HepG2 (cell line): ENCODE data around the gene GPA33. TPM values are rescaled to one million over a fixed set of nuclear protein-coding genes. Genes with fewer than 3 reads are reported as not detected.

Experiments
- ATAC-seq: fragments of 200-7000 bp; cut with Tn5 transposase; 3 replicates; pipeline ENCODE4 v1.9.1; 2020; ENCODE audit warnings: mild to moderate bottlenecking, moderate library complexity
- BruUV-seq: library from RNA; stranded (reverse); fragments of 400-500 nt; replicated peaks from 2 replicates; lab custom pipeline; 2021; lab: Mats Ljungman, UMichigan
- CTCF ChIA-PET: fragments of 300-600 bp; formaldehyde crosslinking; extraction: SDS; loops from one replicate; lab custom pipeline; 2021; ENCODE audit warnings: low total read pairs, inconsistent platforms, low intra/inter-chr PET ratio; lab: Yijun Ruan, JAX
- POLR2A ChIA-PET: fragments of 350-600 bp; sonication (Branson Sonifier 250); formaldehyde crosslinking; loops from one replicate; lab custom pipeline; 2020; ENCODE audit warnings: antibody characterized with exemption, inconsistent platforms; lab: Yijun Ruan, JAX
- DNase-seq: peaks from one replicate; pipeline ENCODE4 v3.0.0-alpha.2; 2015; ENCODE audit warnings: low spot score
- FAIRE-seq: peaks from 3 replicates; lab custom pipeline; 2011; peaks lifted over from hg19 to GRCh38; lab: Jason Lieb, UNC
- H2AFZ ChIP-seq: one replicate; pipeline ENCODE4 v1.6.1; 2011; ENCODE audit warnings: low read length, inconsistent platforms
- H3K27ac ChIP-seq: fragments of 300-600 bp; 3 replicates; pipeline ENCODE4 v1.8.0; 2011; ENCODE audit warnings: mixed run types, mild to moderate bottlenecking, mixed read lengths, low read length, inconsistent platforms; ENCODE audit not compliant: insufficient read depth; ENCODE audit errors: extremely low read length
- H3K27me3 ChIP-seq, 2 experiments: fragments of 200-600 bp in 1 of 2; 2 replicates in 1 of 2; 3 replicates in 1 of 2; pipeline versions ENCODE4 v1.6.0 to v1.8.0; 2011; ENCODE audit warnings: low read length in 2 of 2, mild to moderate bottlenecking in 2 of 2, moderate library complexity in 2 of 2, inconsistent platforms in 1 of 2; ENCODE audit not compliant: insufficient read depth in 2 of 2, control insufficient read depth in 1 of 2
- H3K36me3 ChIP-seq, 2 experiments: fragments of 200-600 bp in 1 of 2; replicated peaks in 1 of 2; 2 replicates in 1 of 2; 3 replicates in 1 of 2; pipeline versions ENCODE4 v1.5.1 to v1.8.0; 2011; ENCODE audit warnings: low read length in 2 of 2, inconsistent platforms in 1 of 2; ENCODE audit not compliant: insufficient read depth in 2 of 2, control insufficient read depth in 1 of 2
- H3K4me1 ChIP-seq: 2 replicates; pipeline ENCODE4 v1.5.1; 2012; ENCODE audit warnings: low read length, inconsistent platforms; ENCODE audit not compliant: insufficient read depth
- H3K4me2 ChIP-seq: 2 replicates; pipeline ENCODE4 v1.6.0; 2011; ENCODE audit warnings: low read depth, low read length, inconsistent platforms
- H3K4me3 ChIP-seq, 3 experiments: fragments of 200-600 bp in 1 of 3; sonication (generic), shearing (Covaris generic) in 1 of 3; replicated peaks in 1 of 3; 2 replicates each; pipeline ENCODE4 v1.5.1; 2011 to 2016; ENCODE audit warnings: low read length in 3 of 3, inconsistent platforms in 2 of 3, low read depth in 2 of 3, mild to moderate bottlenecking in 2 of 3, control low read depth in 1 of 3, mixed read lengths in 1 of 3; ENCODE audit not compliant: insufficient read depth in 1 of 3
- H3K79me2 ChIP-seq: one replicate; pipeline ENCODE4 v1.6.1; 2011; ENCODE audit warnings: low read length, inconsistent platforms; ENCODE audit not compliant: insufficient read depth
- H3K9ac ChIP-seq: 2 replicates; pipeline ENCODE4 v1.6.0; 2011; ENCODE audit warnings: mild to moderate bottlenecking, low read depth, low read length, inconsistent platforms; ENCODE audit not compliant: insufficient read depth
- H3K9me3 ChIP-seq: 2 replicates; pipeline ENCODE4 v1.5.1; 2012; ENCODE audit warnings: mild to moderate bottlenecking, low read length
- H4K20me1 ChIP-seq: 2 replicates; pipeline ENCODE4 v1.6.0; 2011; ENCODE audit warnings: inconsistent platforms, mild to moderate bottlenecking, low read length, moderate library complexity; ENCODE audit not compliant: insufficient read depth
- CEBPG ChIP-seq: IDR thresholded peaks from 2 replicates; pipeline ENCODE4 v1.6.1; 2016
- FOXK2 ChIP-seq: fragments of 450-650 bp; IDR thresholded peaks from 2 replicates; pipeline ENCODE4 v1.6.1; 2016
- HBP1 ChIP-seq: IDR thresholded peaks from 2 replicates; pipeline ENCODE4 v1.6.1; 2016; ENCODE audit warnings: low read depth, control low read depth
- KDM3A ChIP-seq: IDR thresholded peaks from 2 replicates; pipeline ENCODE4 v1.6.1; 2018; ENCODE audit warnings: low read depth, missing compliant biosample characterization
- MAF1 ChIP-seq: sonication (generic); formaldehyde crosslinking; IDR thresholded peaks from 2 replicates; pipeline ENCODE4 v1.5.0; 2020; ENCODE audit warnings: missing genetic modification reagents, borderline replicate concordance
- NFE2L1 ChIP-seq: sonication (generic); formaldehyde crosslinking; IDR thresholded peaks from 2 replicates; pipeline ENCODE4 v1.4.0; 2020; ENCODE audit warnings: missing genetic modification reagents, mild to moderate bottlenecking, borderline replicate concordance
- PAWR ChIP-seq: sonication (generic); formaldehyde crosslinking; IDR thresholded peaks from 2 replicates; pipeline ENCODE4 v1.4.0; 2020; ENCODE audit warnings: missing genetic modification reagents, mild to moderate bottlenecking, borderline replicate concordance
- PAX8 ChIP-seq: sonication (generic); formaldehyde crosslinking; IDR thresholded peaks from 2 replicates; pipeline ENCODE4 v1.8.0; 2022; ENCODE audit warnings: mild to moderate bottlenecking, missing genetic modification reagents, borderline replicate concordance
- RELA ChIP-seq: sonication (generic); formaldehyde crosslinking; IDR thresholded peaks from 2 replicates; pipeline ENCODE4 v1.4.0; 2020; ENCODE audit warnings: missing genetic modification reagents
- TOE1 ChIP-seq: sonication (generic); formaldehyde crosslinking; IDR thresholded peaks from 2 replicates; pipeline ENCODE4 v1.4.0; 2020; ENCODE audit warnings: mild to moderate bottlenecking, missing genetic modification reagents
- YEATS2 ChIP-seq: sonication (generic); formaldehyde crosslinking; IDR thresholded peaks from 2 replicates; pipeline ENCODE4 v1.4.0; 2020; ENCODE audit warnings: missing genetic modification reagents, borderline replicate concordance
- ZFP62 ChIP-seq: sonication (generic); formaldehyde crosslinking; IDR thresholded peaks from 2 replicates; pipeline ENCODE4 v1.4.0; 2020; ENCODE audit warnings: missing genetic modification reagents
- ZNF318 ChIP-seq: sonication (generic); formaldehyde crosslinking; IDR thresholded peaks from 2 replicates; pipeline ENCODE4 v1.4.0; 2020; ENCODE audit warnings: mild to moderate bottlenecking, missing genetic modification reagents
- ZNF335 ChIP-seq: sonication (generic); formaldehyde crosslinking; IDR thresholded peaks from 2 replicates; pipeline ENCODE4 v1.4.0; 2020; ENCODE audit warnings: missing genetic modification reagents
- ZNF337 ChIP-seq: sonication (generic); formaldehyde crosslinking; IDR thresholded peaks from 2 replicates; pipeline ENCODE4 v1.5.1; 2020; ENCODE audit warnings: missing genetic modification reagents, low read depth, mild to moderate bottlenecking, borderline replicate concordance
- ZNF670 ChIP-seq: sonication (generic); formaldehyde crosslinking; IDR thresholded peaks from 2 replicates; pipeline ENCODE4 v1.8.0; 2022; ENCODE audit warnings: mild to moderate bottlenecking, missing genetic modification reagents, borderline replicate concordance
- ZNF788 ChIP-seq: sonication (generic); formaldehyde crosslinking; IDR thresholded peaks from 2 replicates; pipeline ENCODE4 v1.5.0; 2020; ENCODE audit warnings: mild to moderate bottlenecking, missing genetic modification reagents, borderline replicate concordance
- WGBS: methylation state at CpG from one replicate; pipeline ENCODE4 v1.1.6; 2017; ENCODE audit warnings: low lambda C conversion rate; 5-methylcytosine and 5-hydroxymethylcytosine counted together
- in situ Hi-C: cut with HindIII; loops from 2 replicates; pipeline ENCODE4 v1.10.0; 2017; ENCODE audit warnings: low pct_unique_long_range_greater_than_20kb; ENCODE audit not compliant: extremely low pct_ligation_motif_present
- intact Hi-C: fragments of 100-400 bp; cut with micrococcal nuclease; formaldehyde crosslinking; loops from one replicate; pipeline ENCODE4 v1.10.0; 2022; ENCODE audit not compliant: unreplicated experiment
- polyA plus RNA-seq, 8 experiments: library from polyadenylated mRNA; depleted of rRNA in 3 of 8; stranded (reverse) in 7 of 8; unstranded in 1 of 8; fragments of >200 nt; fragmentation: Illumina TruSeq in 4 of 8; extraction: Trizol in 4 of 8; gene quantifications; 2 replicates each; pipeline versions ENCODE4 v1.2.1 to v1.2.3, GENCODE V29; 2011 to 2016; ENCODE audit warnings: low read depth in 4 of 8, missing spikeins in 1 of 8, mixed read lengths in 1 of 8; ENCODE audit not compliant: insufficient read depth in 1 of 8
- total RNA-seq, 5 experiments: library from RNA; depleted of rRNA; stranded (reverse); fragments of >200 nt; fragmentation: Illumina TruSeq; extraction: Trizol; gene quantifications; 2 replicates each; pipeline ENCODE4 v1.2.3, GENCODE V29; 2016; ENCODE audit warnings: low read depth in 1 of 5

The GPA33 gene
- total and polyA plus RNA-seq, 2 of the 13 experiments (the other 11 are each of a cell fraction or from before 2014, with no cell fraction given): not detected

GRCh38 chr1:167033646-167034045, 56.5 kb downstream of the GPA33 start:
- in situ Hi-C loops: no loop called here
- no TSS peak for BruUV-seq
- H3K4me2 ChIP-seq: no peak overlapping the region
- no peaks in the 10 kb centered on the region for H3K9me3 ChIP-seq
- no peaks in the 10 kb centered on the region for H3K79me2 ChIP-seq
- ATAC-seq: no peak
- CTCF ChIA-PET: no interaction called here
- no peak for DNase-seq
- no peaks in the 10 kb centered on the region for H3K27me3 ChIP-seq
- H2AFZ ChIP-seq: no peak overlapping the region
- no peaks in the 10 kb centered on the region for H3K4me1 ChIP-seq
- POLR2A ChIA-PET: no interaction called here
- no peaks in the 10 kb centered on the region for H3K36me3 ChIP-seq
- WGBS: 3% methylated on average over 2 of the region's 2 CpGs
- H4K20me1 ChIP-seq: no peaks in the 10 kb centered on the region
- intact Hi-C loops: no loop called here
- H3K27ac ChIP-seq: no peak overlapping the region
- FAIRE-seq: no peak
- H3K9ac ChIP-seq: no peak overlapping the region
- no peak overlapping the region for H3K4me3 ChIP-seq
- TF ChIP-seq MAF1 (CRISPR knock-in tag) (no peak), FOXK2 (no peak), NFE2L1 (CRISPR knock-in tag) (no peak), PAX8 (no peak), ZNF318 (no peak), ZNF788 (CRISPR knock-in tag) (no peak), ZNF670 (CRISPR knock-in tag) (no peak), ZFP62 (CRISPR knock-in tag) (no peak), TOE1 (CRISPR knock-in tag) (no peak), ZNF337 (no peak), RELA (CRISPR knock-in tag) (no peak), HBP1 (CRISPR knock-in tag) (no peak), CEBPG (CRISPR knock-in tag) (no peak), PAWR (CRISPR knock-in tag) (no peak), ZNF335 (CRISPR knock-in tag) (no peak), YEATS2 (CRISPR knock-in tag) (no peak), KDM3A (CRISPR knock-in tag) (no peak)
- TF ChIP-seq, all 625 proteins: peak for 0
